HG03342 (cell line): ENCODE data around the gene ZNF821.
"Not testable (repeated sequence)": the region's sequence is repeated elsewhere in the genome, so short reads cannot be mapped to it uniquely, and the experiment has no call there.

Source experiments
- ATAC-seq: cut with Tn5 transposase; IDR thresholded peaks from one replicate; pipeline ENCODE4 v1.9.1; 2021; ENCODE audit warnings: mild to moderate bottlenecking, moderate library complexity; ENCODE audit not compliant: unreplicated experiment

Gene ZNF821, protein sequence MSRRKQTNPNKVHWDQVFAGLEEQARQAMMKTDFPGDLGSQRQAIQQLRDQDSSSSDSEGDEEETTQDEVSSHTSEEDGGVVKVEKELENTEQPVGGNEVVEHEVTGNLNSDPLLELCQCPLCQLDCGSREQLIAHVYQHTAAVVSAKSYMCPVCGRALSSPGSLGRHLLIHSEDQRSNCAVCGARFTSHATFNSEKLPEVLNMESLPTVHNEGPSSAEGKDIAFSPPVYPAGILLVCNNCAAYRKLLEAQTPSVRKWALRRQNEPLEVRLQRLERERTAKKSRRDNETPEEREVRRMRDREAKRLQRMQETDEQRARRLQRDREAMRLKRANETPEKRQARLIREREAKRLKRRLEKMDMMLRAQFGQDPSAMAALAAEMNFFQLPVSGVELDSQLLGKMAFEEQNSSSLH

GRCh38 chr16:71883849-71884638 lies at the start of gene ZNF821:
Gene ZNF821 (minus strand): TSS chr16:71884182. CDS start chr16:71879946, 4,236 bp downstream.
- peak; percentile 45 for ATAC-seq

DNA sequence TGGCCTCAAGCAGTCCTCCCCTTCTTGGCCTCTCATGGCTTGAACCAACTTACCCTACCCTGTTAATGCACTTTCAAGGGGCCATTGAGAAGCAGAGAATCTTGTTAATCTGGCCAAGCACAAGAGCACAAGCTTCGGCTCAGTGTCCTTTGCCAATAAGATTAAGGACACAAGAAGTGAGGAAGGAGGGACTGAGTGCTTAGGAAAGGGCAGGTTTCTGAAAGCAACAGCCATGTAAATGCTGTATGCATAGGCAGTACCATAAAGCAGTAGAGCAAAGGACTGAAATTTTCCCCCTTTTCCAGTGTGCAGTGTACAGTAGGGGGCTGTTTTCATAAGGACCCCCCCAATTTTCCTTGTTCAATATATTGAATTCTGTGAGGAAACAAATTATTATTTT lies 49.0 kb upstream of the ZNF821 start:
- ATAC-seq, result no peak

GRCh38 chr16:71931599-71931998 lies 47.6 kb upstream of the ZNF821 start:
- no peak for ATAC-seq

DNA sequence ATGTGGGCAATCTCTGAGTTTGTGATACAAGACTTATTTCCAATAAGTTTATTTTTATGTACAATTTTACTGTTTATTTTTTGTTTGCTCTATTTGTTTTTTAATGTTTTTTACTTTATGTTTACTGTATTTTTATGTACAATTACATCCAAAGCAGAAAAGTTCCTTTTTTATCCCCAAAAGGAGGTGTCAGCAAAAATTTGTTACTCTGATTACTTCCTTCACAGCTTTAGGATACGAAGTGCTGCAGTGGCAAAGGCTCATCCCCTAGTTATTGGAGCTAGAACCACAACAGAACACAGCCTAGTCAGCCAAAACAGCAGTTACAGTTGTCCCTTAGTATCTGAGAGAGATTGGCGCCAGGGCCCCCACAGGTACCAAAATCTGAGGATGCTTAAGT lies 47.0 kb upstream of the ZNF821 start:
- ATAC-seq, result no peak

GRCh38 chr16:71930013-71930563 lies 46.1 kb upstream of the ZNF821 start:
- ATAC-seq, result no peak

DNA sequence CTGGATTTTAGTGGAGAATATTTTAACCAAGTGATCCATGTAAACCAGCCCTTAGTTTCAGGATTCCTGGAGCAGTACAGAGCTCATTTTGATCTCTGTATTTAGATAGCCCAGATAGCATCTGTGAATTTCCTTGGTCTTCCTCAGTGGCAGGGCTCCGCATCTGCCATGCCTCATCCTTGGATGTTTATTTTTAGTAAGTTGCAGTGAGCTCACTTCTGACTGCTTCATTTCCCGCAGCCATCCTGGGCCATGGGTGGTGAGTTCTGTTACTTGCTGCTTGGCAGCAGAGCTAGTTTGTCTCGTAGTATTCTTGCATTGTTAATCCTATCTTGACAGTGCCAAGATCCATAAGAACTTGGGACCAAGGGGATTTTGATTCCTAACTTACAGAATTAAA lies 45.1 kb upstream of the ZNF821 start:
- ATAC-seq, result no peak

DNA sequence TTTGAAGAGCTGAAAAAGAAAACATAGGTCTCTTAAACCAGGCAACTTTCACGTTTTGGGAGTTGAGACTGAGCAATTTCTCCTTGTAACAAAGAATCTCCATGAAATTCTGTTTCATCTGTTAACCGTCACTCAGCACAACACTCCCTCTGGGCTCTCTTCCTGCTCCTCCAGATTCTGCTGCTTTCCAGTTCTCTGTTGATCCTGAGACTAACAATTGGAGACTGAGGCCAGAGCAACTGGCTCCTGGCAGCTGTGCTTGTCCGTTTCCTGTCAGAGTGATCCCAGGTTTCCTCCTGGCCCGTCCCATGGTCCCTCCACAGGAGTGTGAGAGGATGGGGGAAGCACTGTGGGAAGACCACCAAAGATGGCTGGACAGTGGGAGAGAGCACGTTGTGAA lies 43.8 kb upstream of the ZNF821 start:
- ATAC-seq, result no peak

DNA sequence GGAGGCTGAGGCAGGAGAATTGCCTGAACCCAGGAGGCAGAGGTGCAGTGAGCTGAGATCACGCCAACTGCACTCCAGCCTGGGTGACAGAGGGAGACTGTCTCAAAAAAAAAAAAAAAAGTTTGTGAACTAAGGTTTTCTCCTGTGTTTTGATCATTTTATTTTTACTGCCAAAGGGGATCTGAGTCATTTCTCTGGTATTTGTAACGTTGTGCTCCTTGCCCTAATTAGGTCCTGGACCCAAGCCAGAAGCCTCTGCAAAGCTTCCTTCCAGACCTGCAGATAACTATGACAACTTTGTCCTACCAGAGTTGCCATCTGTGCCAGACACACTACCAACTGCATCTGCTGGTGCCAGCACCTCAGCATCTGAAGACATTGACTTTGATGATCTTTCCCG lies 43.4 kb upstream of the ZNF821 start:
- no peak for ATAC-seq

DNA sequence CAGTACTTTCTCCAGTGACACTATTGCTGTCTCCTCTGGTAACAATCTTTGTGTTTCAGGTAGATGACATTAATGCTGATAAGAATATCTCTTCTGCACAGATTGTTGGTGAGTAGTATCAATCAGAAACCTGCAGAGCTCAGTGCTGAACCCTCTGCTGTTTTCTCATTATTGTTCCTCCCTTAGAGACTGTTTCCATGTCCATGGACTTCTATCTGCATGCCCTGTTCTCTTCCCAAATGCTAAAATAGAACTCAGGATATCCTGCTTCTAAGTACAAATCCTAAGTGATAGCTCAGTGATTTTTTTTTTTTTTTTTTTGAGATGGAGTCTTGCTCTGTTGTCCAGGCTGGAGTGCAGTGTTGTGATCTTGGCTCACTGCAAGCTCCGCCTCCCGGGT lies 40.7 kb upstream of the ZNF821 start:
- ATAC-seq, result no peak

DNA sequence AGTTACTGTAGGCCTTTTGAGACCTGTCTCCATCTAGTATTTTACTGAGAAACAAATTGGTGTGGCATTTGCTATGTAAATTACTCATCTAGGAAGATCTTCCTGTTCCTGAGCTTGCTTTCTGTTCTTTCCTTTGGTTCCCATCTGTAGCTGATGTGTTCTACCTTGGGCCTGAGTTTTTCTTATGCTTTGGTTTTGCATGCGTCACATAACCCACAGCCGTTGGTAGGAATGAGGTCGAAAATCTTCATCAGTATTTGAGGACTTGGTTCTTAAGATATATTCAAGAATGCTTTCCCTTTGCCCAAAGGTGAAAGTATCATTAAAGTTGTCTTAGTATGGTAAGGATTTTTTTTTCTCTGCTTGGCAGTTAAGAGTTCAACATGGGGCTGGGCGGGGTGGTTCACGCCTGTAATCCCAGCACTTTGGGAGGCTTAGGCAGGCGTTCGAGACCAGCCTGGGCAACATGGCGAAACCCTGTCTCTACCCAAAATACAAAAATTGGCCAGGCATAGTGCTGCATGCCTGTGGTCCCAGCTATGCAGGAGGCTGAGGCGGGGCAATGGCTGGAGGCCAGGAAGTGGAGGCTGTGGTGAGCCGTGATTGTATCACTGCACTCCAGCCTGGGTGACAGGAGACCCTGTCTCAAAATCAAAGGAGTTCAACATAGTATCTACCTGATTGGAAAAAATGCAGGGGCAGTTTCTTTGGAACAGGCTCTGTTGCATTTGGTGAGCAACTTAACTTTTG lies 40.1 kb upstream of the ZNF821 start:
- ATAC-seq, result no peak

DNA sequence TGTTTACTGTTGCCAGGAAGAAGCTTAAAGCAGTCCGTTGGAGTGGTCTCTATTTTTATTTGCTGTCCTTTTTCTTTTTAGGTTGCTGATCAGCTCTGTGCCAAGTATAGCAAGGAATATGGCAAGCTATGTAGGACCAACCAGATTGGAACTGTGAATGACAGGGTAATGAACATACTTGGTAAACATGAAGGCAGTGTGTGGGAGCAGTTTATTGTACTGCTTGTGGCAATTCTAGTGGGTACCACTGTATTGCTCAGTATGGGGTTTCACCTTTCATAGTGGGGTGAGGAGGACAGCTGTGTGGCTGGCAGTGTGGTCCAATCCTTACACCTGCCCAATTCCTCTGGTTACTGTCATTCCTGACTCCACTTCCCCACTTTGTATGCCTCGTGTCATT lies 36.7 kb upstream of the ZNF821 start:
- ATAC-seq, result no peak

- peak; percentile 87 for ATAC-seq
These were observed 35.1 kb upstream of the ZNF821 start for GRCh38 chr16:71919035-71919434.

GRCh38 chr16:71917900-71918299 lies 33.9 kb upstream of the ZNF821 start:
- ATAC-seq, result no peak

DNA sequence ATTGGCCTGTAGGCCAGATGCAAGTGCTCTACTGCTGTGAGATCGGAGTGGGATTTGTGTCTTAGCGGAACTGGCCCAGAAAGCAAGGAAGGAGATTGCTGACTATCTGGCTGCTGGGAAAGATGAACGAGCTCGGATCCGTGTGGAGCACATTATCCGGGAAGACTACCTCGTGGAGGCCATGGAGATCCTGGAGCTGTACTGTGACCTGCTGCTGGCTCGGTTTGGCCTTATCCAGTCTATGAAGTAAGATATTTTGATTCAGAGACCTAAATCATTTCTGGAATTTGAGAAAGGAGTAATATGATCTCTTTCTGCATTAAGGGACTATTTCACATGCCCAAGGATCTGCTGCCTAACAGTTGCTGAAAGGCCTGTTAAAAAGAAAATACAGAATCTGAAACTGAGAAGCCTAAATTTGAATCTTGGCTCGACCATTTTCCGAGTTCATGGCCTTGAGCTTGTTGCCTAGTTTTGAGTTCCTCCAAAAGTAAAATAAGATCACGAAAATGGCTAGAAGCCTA lies 32.5 kb upstream of the ZNF821 start:
- ATAC-seq, result no peak

DNA sequence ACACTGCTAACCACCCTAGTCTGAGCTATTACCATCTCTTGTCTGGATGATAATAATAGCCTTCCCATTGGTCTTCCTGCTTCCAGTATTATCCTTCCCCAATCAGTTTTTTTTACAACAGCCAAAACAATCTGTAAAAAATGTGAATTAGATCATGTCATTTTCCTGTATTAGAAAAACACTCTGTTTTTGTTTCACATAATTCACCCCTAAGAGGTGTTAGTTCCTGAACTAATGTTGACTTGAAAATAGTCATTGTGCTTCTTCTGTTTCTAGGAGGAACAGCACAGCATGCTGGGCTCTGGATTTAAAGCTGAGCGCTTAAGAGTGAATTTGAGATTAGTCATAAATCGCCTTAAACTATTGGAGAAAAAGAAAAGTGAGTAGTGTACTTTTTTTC lies 31.4 kb upstream of the ZNF821 start:
- ATAC-seq, result no peak

DNA sequence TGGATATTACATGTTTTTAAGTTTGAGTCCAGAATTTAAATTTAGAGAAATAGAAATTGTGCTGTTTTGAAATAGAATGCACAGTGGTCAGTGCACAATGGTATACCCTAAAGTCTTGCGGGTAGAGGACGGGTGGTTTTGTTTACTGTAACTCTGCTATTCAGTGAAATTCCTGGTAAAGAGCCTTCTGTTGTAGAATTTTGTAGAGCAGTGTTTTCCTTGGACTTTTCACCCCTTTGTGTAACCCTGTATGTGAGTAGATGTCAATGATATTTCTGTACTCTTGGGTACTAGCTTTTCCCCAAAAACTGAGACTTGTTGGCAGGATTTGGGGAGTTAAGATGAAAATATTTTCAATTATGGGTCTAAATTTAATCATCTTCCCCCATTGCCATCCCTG lies 30.8 kb upstream of the ZNF821 start:
- ATAC-seq, result no peak

- no peak for ATAC-seq
These were observed 28.7 kb upstream of the ZNF821 start for GRCh38 chr16:71912534-71913275.

DNA sequence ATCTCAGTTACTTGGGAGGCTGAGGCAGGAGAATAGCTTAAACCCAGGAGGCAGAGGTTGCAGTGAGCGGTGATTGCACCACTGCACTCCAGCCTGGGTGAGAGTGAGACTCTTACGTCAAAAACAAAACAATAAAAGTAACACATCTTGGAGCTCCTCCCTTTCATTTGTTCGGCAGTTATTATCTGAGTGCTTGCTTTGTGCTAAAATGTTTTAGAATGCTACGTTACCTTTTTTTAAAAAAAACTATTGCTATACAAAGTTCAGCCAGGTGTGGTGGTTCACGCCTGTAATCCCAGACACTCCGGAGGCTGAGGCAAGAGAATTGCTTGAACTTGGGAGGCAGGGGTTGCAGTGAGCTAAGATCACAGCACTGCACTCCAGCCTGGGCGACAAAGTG lies 27.1 kb upstream of the ZNF821 start:
- ATAC-seq, result no peak

DNA sequence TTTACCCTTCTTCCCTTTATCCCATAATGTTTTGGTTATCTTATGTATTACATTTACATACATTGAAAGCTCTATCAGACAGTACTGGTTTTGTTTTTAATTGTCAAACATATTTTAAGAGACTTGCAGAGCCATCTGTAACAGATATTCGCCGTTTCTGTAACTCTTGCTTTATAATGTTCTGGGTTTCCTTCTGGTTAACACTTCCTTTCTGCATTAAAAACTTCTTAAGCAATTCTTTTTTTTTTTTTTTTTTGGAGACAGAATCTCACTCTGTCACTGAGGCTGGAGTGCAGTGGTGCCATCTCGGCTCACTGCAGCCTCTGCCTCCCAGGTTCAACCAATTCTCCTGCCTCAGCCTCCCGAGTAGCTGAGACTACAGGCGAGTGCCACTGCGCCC lies 21.8 kb upstream of the ZNF821 start:
- not testable (repeated sequence) for ATAC-seq

GRCh38 chr16:71904239-71904638 lies 20.3 kb upstream of the ZNF821 start:
- ATAC-seq, result no peak
